SU-DHL-6 (cell line): Measurements from ENCODE around the gene COL11A1.
"Not testable (repeated sequence)": the region's sequence is repeated elsewhere in the genome, so short reads cannot be mapped to it uniquely, and the experiment has no call there.

Source experiments
- H2AFZ ChIP-seq: fragments of 200-600 bp; sonication (generic); 2 replicates; pipeline ENCODE4 v1.6.1; 2014; ENCODE audit warnings: low read depth, mild to moderate bottlenecking, moderate library complexity, mixed read lengths, antibody characterized with exemption, low read length; ENCODE audit not compliant: severe bottlenecking
- H3F3A ChIP-seq: fragments of 200-600 bp; shearing (Covaris generic); 2 replicates; pipeline ENCODE4 v1.6.0; 2016; ENCODE audit warnings: antibody characterized with exemption, mild to moderate bottlenecking; ENCODE audit not compliant: insufficient read depth
- H3K27ac ChIP-seq: fragments of 200-600 bp; sonication (generic); 2 replicates; pipeline ENCODE4 v1.5.1; 2016; ENCODE audit warnings: low read depth, mild to moderate bottlenecking, low read length, moderate library complexity, mixed read lengths
- H3K27me3 ChIP-seq: fragments of 200-600 bp; sonication (generic), shearing (Covaris generic); 2 replicates; pipeline ENCODE4 v1.6.0; 2014; ENCODE audit warnings: mild to moderate bottlenecking, low read length
- H3K36me3 ChIP-seq: fragments of 200-600 bp; sonication (generic); 2 replicates; pipeline ENCODE4 v1.6.1; 2014; ENCODE audit warnings: mild to moderate bottlenecking, low read length, mixed read lengths
- H3K4me2 ChIP-seq: fragments of 300-600, 200-600 bp; shearing (Covaris generic), sonication (generic); 2 replicates; pipeline ENCODE4 v1.6.0; 2014; ENCODE audit warnings: low read length, low read depth, mild to moderate bottlenecking; ENCODE audit not compliant: poor library complexity, severe bottlenecking
- H3K4me3 ChIP-seq: fragments of 200-600 bp; sonication (generic); 2 replicates; pipeline ENCODE4 v1.5.1; 2014; ENCODE audit warnings: antibody characterized with exemption, low read length, mild to moderate bottlenecking, mixed read lengths; ENCODE audit not compliant: insufficient read depth, poor library complexity, severe bottlenecking
- H3K79me2 ChIP-seq: fragments of 200-600 bp; sonication (generic); 2 replicates; pipeline ENCODE4 v1.6.1; 2014; ENCODE audit warnings: mild to moderate bottlenecking, low read length, moderate library complexity; ENCODE audit not compliant: insufficient read depth
- H3K9ac ChIP-seq: fragments of 200-600 bp; sonication (generic); 2 replicates; pipeline ENCODE4 v1.7.0; 2014; ENCODE audit warnings: mild to moderate bottlenecking, low read length
- H3K9me2 ChIP-seq: fragments of 200-600 bp; sonication (generic); replicated peaks from 2 replicates; pipeline ENCODE4 v1.6.1; 2014; ENCODE audit warnings: low read length; ENCODE audit not compliant: insufficient read depth
- H3K9me3 ChIP-seq: fragments of 200-600 bp; sonication (generic); 2 replicates; pipeline ENCODE4 v1.6.1; 2014; ENCODE audit warnings: low read length, mixed read lengths; ENCODE audit not compliant: insufficient read depth
- H4K20me1 ChIP-seq: fragments of 200-600 bp; sonication (generic); 2 replicates; pipeline ENCODE4 v1.6.1; 2014; ENCODE audit warnings: low read depth, mild to moderate bottlenecking, antibody characterized with exemption, low read length, moderate library complexity, mixed read lengths
- CTCF ChIP-seq: fragments of 200-600 bp; sonication (generic); IDR thresholded peaks from one replicate; pipeline ENCODE4 v1.5.1; 2017; ENCODE audit warnings: antibody characterized with exemption, mild to moderate bottlenecking, low read length, moderate library complexity; ENCODE audit not compliant: insufficient read depth, poor library complexity, severe bottlenecking
- EZH2phosphoT487 ChIP-seq: fragments of 200-600 bp; sonication (generic), shearing (Covaris generic); conservative IDR thresholded peaks from 2 replicates; pipeline ENCODE4 v1.6.1; 2018; ENCODE audit warnings: mild to moderate bottlenecking, antibody characterized with exemption, low read length, moderate library complexity, mixed read lengths

The COL11A1 gene

GRCh38 chr1:103129255-103129654 is 20.9 kb upstream of the COL11A1 start:
- no peaks in the 10 kb centered on the region for H3F3A ChIP-seq
- no peaks in the 10 kb centered on the region for H3K27me3 ChIP-seq
- no peak overlapping the region for H3K4me2 ChIP-seq
- no peak overlapping the region for H3K4me3 ChIP-seq
- H3K9me2 ChIP-seq = no peaks in the 10 kb centered on the region
- no peak overlapping the region for H3K9ac ChIP-seq
- TF ChIP-seq CTCF = no peak
- no peak for TF ChIP-seq EZH2phosphoT487
- no peak overlapping the region for H3K27ac ChIP-seq
- H4K20me1 ChIP-seq = no peaks in the 10 kb centered on the region
- H3K9me3 ChIP-seq = no peaks in the 10 kb centered on the region
- H2AFZ ChIP-seq = no peak overlapping the region
- H3K79me2 ChIP-seq = no peaks in the 10 kb centered on the region
- no peaks in the 10 kb centered on the region for H3K36me3 ChIP-seq

- H3K27me3 ChIP-seq, H3K27ac ChIP-seq, H3K9ac ChIP-seq, H3K4me3 ChIP-seq, H3K79me2 ChIP-seq, H3K36me3 ChIP-seq, H3K9me3 ChIP-seq, H3K9me2 ChIP-seq, H4K20me1 ChIP-seq, H3F3A ChIP-seq, H2AFZ ChIP-seq, H3K4me2 ChIP-seq: not testable (repeated sequence)
Measured at GRCh38 chr1:103128256-103128655, 19.9 kb upstream of the COL11A1 start.

- H3K27ac ChIP-seq = no peak overlapping the region
- H3K27me3 ChIP-seq = no peaks in the 10 kb centered on the region
- no peaks in the 10 kb centered on the region for H3K9me2 ChIP-seq
- H3K9ac ChIP-seq = no peak overlapping the region
- H2AFZ ChIP-seq = no peak overlapping the region
- H3K4me3 ChIP-seq = no peak overlapping the region
- H3K79me2 ChIP-seq = no peaks in the 10 kb centered on the region
- TF ChIP-seq EZH2phosphoT487 (no peak), CTCF (no peak)
- H3K4me2 ChIP-seq = no peak overlapping the region
- no peaks in the 10 kb centered on the region for H3K36me3 ChIP-seq
- no peaks in the 10 kb centered on the region for H4K20me1 ChIP-seq
- H3K9me3 ChIP-seq = no peaks in the 10 kb centered on the region
- no peaks in the 10 kb centered on the region for H3F3A ChIP-seq
Measured at GRCh38 chr1:103125219-103125618, 16.9 kb upstream of the COL11A1 start.

GRCh38 chr1:103122983-103123720 is 14.8 kb upstream of the COL11A1 start:
- no peaks in the 10 kb centered on the region for H3K36me3 ChIP-seq
- no peaks in the 10 kb centered on the region for H3K79me2 ChIP-seq
- TF ChIP-seq CTCF (no peak), EZH2phosphoT487 (no peak)

More at GRCh38 chr1:103122983-103123720, 14.8 kb upstream of the COL11A1 start:
- Histone ChIP-seq H3F3A (no peaks in the 10 kb centered on the region), H3K27me3 (no peaks in the 10 kb centered on the region), H2AFZ (no peak overlapping the region), H4K20me1 (no peaks in the 10 kb centered on the region), H3K27ac (no peak overlapping the region), H3K9me3 (no peaks in the 10 kb centered on the region), H3K9ac (no peak overlapping the region), H3K9me2 (no peaks in the 10 kb centered on the region), H3K4me3 (no peak overlapping the region), H3K4me2 (no peak overlapping the region)
